K562 (cell line): ENCODE results near the gene MYOM1. TPM values are rescaled to one million over a fixed set of nuclear protein-coding genes. Genes with fewer than 3 reads are reported as not detected.

Experiments
- CLOCK ChIP-seq: fragments of 250-450 bp; sonication (Bioruptor Pico); IDR thresholded peaks from 2 replicates; pipeline ENCODE4 v1.4.0; 2020; ENCODE audit warnings: mild to moderate bottlenecking, moderate library complexity, borderline replicate concordance
- CREB3L1 ChIP-seq: fragments of 450-650 bp; IDR thresholded peaks from 2 replicates; pipeline ENCODE4 v1.6.1; 2014; ENCODE audit warnings: low read depth, mild to moderate bottlenecking, moderate library complexity, borderline replicate concordance
- DEAF1 ChIP-seq: fragments of 450-650 bp; formaldehyde crosslinking; IDR thresholded peaks from 2 replicates; pipeline ENCODE4 v1.4.0; 2020; ENCODE audit warnings: mild to moderate bottlenecking, moderate library complexity
- ID3 ChIP-seq, 2 experiments: fragments of 250-450 bp in 1 of 2; fragments of 450-650 bp in 1 of 2; sonication (Bioruptor Pico) in 1 of 2; IDR thresholded peaks; 2 replicates each; pipeline versions ENCODE4 v1.6.1 to v1.8.0; 2016 to 2021; ENCODE audit warnings: mild to moderate bottlenecking in 2 of 2, moderate library complexity in 2 of 2, missing compliant biosample characterization in 1 of 2, missing genetic modification characterization in 1 of 2
- IRF1 ChIP-seq: sonication (generic); formaldehyde crosslinking; IDR thresholded peaks from 2 replicates; pipeline ENCODE4 v1.8.0; 2022; ENCODE audit warnings: missing genetic modification reagents, mild to moderate bottlenecking, borderline replicate concordance
- KAT2B ChIP-seq: IDR thresholded peaks from one replicate; pipeline ENCODE4 v1.6.1; 2012; ENCODE audit warnings: low read depth, mild to moderate bottlenecking, control low read depth, inconsistent platforms, low read length, moderate library complexity
- KAT8 ChIP-seq: fragments of 450-650 bp; IDR thresholded peaks from 2 replicates; pipeline ENCODE4 v1.6.1; 2016; ENCODE audit warnings: low read depth, mild to moderate bottlenecking
- RBFOX2 ChIP-seq: fragments of 200-400 bp; formaldehyde crosslinking; IDR thresholded peaks from 2 replicates; pipeline ENCODE4 v1.6.1; 2017; ENCODE audit warnings: low read depth, mild to moderate bottlenecking, low read length, moderate library complexity
- RBM14 ChIP-seq: fragments of 200-400 bp; formaldehyde crosslinking; IDR thresholded peaks from 2 replicates; pipeline ENCODE4 v1.6.1; 2018; ENCODE audit warnings: low read depth, mild to moderate bottlenecking, low read length, moderate library complexity, borderline replicate concordance; ENCODE audit not compliant: insufficient read depth
- ZNF124 ChIP-seq: sonication (generic); formaldehyde crosslinking; IDR thresholded peaks from 2 replicates; pipeline ENCODE4 v1.8.1; 2022; ENCODE audit warnings: missing genetic modification reagents
- ZNF395 ChIP-seq: fragments of 200-800 bp; sonication (Bioruptor generic); IDR thresholded peaks from 2 replicates; pipeline ENCODE4 v1.6.1; 2017; ENCODE audit warnings: missing genetic modification characterization, missing compliant biosample characterization
- ZNF445 ChIP-seq: fragments of 250-450 bp; sonication (Bioruptor Pico); IDR thresholded peaks from 2 replicates; pipeline ENCODE4 v1.4.0; 2020; ENCODE audit warnings: low read depth, mild to moderate bottlenecking, moderate library complexity
- ZNF592 ChIP-seq: fragments of 450-650 bp; IDR thresholded peaks from 2 replicates; pipeline ENCODE4 v1.6.1; 2017; ENCODE audit warnings: antibody characterized with exemption, mild to moderate bottlenecking
- polyA plus RNA-seq, 8 experiments: library from polyadenylated mRNA; depleted of rRNA in 4 of 8; stranded (reverse) in 5 of 8; unstranded in 3 of 8; fragments of >200 nt; fragmentation: Nextera tagmentation in 2 of 8; fragmentation: Illumina TruSeq in 1 of 8; extraction: Ambion mirVana in 2 of 8; extraction: Trizol in 1 of 8; gene quantifications; 2 replicates each; pipeline versions ENCODE4 v1.2.1 to v1.2.3, GENCODE V29; 2011 to 2014; ENCODE audit warnings: inconsistent platforms in 1 of 8, missing spikeins in 1 of 8
- total RNA-seq, 7 experiments: library from RNA; depleted of rRNA in 6 of 7; stranded (reverse); fragments of >200 nt in 6 of 7; fragmentation: Illumina TruSeq in 2 of 7; extraction: Trizol in 2 of 7; gene quantifications; 2 replicates each; pipeline versions ENCODE4 v1.2.1 to v1.2.3, GENCODE V29; 2011 to 2021; ENCODE audit warnings: low replicate concordance in 1 of 7

Gene MYOM1
- total and polyA plus RNA-seq, 9 of the 15 experiments (the other 6 are each of a cell fraction or from before 2014, with no cell fraction given): 0.01 to 0.62 (median 0.25) TPM

GRCh38 chr18:3260995-3261372 is 41.2 kb upstream of the MYOM1 start (continued):
- TF ChIP-seq DEAF1 (CRISPR knock-in tag): no peak
- TF ChIP-seq CREB3L1: no peak
- no peak for TF ChIP-seq KAT2B
- TF ChIP-seq RBM14: no peak
- TF ChIP-seq IRF1 (CRISPR knock-in tag): no peak
- TF ChIP-seq CLOCK (CRISPR knock-in tag): no peak
- no peak for TF ChIP-seq ZNF124 (CRISPR knock-in tag)
- TF ChIP-seq ZNF592: 0 out of 2 replicates have a peak, but pooled peaks have one; percentile 62
- no peak for TF ChIP-seq ID3 (CRISPR knock-in tag; IDR thresholded peaks at IDR 0.05)
- peak; percentile 24; the same call in 1 of the 2 replicates for TF ChIP-seq ID3 (tag; IDR thresholded peaks at IDR 0.05)
- peak; percentile 2; the same call in 1 of the 2 replicates for TF ChIP-seq ZNF395 (CRISPR knock-in tag)
- no peak for TF ChIP-seq KAT8
- no peak for TF ChIP-seq RBFOX2
- TF ChIP-seq ZNF445 (CRISPR knock-in tag): no peak
